CD4-positive, alpha-beta T cell treated with Interleukin-6 for 4 hours (primary cell): ENCODE results near the gene FMN1.

ENCODE experiments used
- DNase-seq: peaks from one replicate; pipeline ENCODE4 v3.0.0-alpha.2; 2020; ENCODE audit warnings: mixed read lengths

FMN1 gene

DNA sequence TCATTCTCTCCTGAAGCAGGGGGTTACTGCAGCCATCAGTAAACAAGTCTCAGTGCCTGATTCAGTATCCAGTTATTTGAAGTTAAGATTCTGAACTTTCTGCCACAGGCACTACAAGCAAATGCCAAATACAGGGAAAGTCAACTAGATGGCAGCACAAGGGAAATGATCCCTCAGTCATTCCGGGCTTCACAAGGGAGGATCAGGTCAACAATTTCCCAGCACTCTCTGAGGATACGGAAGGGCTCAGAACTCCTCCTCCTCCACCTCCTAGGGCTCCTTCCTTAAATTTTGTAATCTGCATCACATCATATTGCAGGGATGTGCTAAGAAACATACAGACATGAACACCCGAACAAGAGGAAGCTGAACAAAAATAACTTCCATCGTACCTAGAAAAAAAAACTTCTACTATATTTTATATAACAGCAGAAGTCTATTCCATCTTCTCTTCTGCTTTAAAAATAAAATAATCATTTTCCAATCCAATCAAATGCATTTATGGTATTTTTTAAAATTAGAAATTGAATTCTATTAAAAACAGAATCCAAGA is 187.1 kb downstream of the FMN1 start:
- no peak for DNase-seq

DNA sequence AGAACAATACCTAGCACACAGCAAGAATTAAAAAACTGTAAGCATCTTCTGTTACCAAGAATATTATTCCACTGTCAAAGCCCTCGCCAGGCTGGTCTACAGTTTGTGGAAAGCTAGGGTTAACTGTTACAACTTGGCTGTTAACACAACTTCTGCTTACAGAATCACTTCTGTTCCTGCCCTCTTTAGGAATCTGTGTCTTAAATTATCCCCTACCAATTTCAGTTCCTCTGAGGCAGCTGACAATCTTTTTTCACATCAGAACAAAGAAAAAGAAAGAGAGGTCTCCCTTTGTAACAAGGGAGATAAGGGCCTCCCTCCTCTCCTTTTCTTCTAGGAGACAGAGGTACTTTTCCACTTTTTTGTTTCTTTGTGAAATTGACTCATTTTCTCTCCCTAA is 188.9 kb downstream of the FMN1 start:
- DNase-seq: no peak

DNA sequence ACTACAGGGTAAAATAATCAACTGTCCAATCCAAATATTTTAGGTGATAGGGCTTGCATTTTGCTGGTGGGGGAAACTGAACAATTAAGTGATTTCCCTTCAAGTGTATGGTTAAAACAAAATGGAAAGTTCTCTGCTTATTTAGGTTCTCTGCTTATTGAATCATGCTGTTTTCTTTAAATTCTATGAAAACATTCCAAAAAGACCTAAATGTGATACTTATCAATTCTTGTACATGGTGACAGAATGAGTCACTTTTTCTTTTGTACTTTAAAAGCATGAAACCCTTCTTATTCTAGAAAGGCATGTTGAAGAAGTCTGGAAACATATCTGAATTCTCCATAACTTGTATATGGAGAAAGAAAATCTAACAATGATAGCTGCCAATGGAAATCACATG is 192.6 kb downstream of the FMN1 start:
- DNase-seq: no peak

DNA sequence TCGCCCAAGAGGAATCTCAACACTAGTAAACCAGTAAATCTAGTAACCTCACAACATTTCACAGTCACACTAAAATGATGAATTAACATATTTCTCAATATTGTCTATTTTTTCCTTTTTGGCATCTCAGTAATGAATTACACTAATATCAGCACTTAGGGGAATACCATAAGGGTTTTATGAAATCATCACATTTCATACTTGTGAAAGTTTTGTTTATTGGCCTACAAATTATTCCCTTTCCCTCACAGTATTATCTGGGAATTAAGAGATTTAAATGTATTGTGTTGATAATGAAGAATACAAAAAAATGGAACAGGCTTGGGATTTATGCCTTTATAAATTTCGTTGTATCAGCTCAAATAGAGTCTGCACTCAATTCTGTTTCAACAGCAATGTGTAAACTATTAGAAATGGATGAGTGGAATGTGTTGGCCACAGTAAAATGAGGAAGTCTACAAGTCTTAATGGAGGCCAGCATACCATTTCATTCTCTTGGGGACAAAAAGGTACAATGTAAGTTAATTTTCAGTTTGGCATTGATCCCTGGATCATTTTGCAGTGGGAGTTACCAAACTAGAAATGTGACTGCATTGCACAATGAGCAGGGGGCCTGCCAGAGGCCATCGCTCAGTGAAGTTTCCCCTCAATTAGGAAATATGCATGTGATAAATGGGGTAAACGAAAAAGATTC is 195.4 kb downstream of the FMN1 start:
- DNase-seq: no peak

GRCh38 chr15:32998182-32998581 is 196.3 kb downstream of the FMN1 start:
- no peak for DNase-seq

DNA sequence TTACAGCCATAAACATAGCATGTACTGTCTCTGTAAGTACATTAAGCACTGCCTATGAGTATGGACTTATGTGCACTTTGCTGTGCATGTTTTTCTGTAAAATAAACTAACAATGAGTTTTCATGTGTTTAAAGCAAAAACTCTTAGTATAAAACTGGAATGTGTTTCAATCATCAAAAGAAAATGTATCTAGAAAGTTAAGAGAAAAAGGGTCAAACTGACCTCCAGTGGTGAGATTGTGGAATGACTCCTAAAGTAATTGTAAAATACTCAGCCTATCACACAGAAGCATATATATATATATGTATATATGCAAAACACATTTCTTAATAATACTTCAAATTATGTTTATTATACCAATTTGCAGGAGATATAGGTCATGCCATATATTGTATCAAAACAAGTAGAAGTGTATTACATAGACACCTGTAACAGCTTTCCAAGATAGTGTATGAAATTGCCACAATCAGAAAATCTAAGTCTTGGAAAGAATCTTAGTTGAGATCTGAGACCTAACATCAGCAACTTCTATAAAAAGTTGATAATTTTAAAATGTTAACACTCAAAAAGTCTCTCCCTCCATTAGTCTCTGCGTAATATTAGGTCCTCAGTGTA is 199.6 kb downstream of the FMN1 start:
- DNase-seq: no peak

- DNase-seq: no peak
Measured at GRCh38 chr15:32993285-32993684, 201.2 kb downstream of the FMN1 start.

DNA sequence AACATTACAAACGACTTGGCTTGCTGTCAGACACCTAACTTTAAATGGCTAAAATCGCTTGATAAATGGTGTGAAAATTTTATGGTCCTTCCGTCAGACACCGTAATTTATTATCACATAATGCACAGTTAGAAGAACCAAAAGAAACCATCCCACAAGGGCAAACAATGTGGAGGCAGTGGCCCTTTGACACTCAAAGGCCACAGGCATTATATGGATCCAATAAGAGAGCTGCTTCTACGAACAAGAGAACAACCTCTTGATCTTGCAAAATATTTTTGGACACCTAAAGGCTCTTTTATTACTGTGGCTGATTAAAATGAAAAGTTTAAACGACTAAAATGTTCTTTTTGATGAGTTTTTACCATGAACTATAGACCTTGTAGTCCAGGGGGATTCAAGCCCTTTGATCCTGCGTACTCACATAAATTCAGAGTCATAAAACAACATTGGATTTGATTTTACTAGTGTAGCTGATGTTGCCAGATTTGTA is 202.8 kb downstream of the FMN1 start:
- DNase-seq: no peak

DNA sequence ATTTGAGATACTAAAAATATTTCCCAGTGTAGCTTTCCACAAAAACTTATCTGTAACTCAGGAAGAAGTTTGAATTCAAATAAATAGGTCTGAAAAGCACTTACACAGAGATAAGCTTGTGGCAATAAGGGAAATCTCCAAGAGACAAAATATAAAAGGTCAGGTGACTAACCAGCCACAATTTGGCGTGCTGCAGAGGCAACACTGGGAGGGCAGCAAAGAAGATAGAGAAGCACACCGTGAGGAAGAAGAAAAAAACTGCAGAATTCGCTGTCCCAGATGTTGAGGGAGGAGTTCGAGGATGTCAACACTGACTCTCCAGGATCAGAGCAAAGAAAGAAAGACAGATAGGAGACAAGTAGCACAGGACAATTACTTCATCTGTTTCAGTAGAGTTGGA is 204.4 kb downstream of the FMN1 start:
- no peak for DNase-seq

DNA sequence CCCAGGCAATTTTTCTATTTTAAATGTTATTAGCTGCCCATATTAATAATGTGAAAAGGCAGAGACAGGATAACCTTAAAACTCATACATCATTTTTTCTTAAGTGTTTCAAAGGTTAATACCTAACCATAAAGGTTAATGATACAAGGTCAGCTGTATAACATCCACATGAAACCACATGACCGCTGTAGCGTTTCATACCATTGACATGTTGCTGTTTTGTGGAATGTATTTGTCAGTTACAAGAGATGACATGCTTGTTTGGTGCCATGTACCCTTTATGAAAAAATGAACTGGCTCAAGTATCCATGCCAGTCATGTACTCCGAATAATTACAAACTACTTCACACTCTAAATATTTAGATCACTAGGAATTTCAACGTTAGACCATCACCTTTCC is 207.4 kb downstream of the FMN1 start:
- no peak for DNase-seq

DNA sequence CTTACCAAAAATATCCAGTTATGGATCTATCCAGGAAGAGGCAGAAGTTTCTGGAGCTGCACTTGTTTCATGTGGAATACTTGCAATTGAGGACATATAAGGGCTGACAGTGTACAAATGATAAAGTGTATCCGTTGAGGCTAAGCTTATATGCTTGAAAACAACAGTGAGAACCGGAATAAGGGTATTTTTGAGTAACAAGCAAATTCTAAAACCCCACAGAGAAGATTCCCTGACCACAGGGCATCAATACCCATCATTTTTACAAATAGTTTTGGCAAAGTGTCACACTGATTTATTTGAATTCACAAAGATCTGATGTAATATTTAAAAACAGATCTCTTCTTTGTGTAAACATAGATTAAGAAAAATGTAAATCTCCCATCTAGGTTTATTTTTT is 208.4 kb downstream of the FMN1 start:
- no peak for DNase-seq

GRCh38 chr15:32983679-32984078 is 210.8 kb downstream of the FMN1 start:
- no peak for DNase-seq

DNA sequence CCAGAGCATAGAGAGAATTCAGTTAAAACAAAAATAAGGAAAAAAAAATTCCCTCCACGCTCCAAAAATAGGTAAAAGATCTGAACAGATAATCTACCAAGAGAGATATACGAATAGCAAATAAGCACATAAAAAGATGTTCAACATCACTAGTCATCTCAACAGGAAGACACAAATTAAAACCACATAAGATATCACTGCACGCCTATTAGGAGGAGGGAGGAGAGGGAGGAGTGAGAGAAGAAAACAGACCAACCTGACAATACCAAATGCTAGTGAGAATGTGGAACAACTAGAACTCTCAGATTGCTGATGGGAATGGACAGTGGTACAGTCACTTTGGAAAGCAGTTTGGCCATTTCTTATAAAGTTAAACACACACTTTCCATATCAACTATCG is 212.5 kb downstream of the FMN1 start:
- no peak for DNase-seq

GRCh38 chr15:32981536-32981935 is 213.0 kb downstream of the FMN1 start:
- DNase-seq: no peak

DNA sequence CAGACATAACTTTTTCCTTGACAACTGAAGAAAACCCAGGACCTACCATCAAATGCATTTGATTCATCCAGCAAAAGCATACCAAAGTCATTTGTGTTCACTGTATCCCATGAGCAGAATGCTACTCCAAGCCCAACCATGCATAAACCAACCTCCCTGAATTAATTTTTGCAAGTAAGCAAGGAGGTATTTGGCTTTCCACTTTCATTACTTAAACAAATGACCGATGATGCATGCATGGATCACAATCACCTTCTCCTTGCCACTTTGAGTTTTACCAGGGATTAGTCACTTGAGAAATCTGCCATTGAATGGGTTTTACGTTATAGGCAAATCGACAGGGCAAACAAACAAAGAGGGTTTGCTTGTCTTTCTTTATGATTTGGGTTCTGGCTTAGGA is 214.8 kb downstream of the FMN1 start:
- DNase-seq: no peak

- no peak for DNase-seq
Measured at GRCh38 chr15:32977506-32977905, 217.0 kb downstream of the FMN1 start.

DNA sequence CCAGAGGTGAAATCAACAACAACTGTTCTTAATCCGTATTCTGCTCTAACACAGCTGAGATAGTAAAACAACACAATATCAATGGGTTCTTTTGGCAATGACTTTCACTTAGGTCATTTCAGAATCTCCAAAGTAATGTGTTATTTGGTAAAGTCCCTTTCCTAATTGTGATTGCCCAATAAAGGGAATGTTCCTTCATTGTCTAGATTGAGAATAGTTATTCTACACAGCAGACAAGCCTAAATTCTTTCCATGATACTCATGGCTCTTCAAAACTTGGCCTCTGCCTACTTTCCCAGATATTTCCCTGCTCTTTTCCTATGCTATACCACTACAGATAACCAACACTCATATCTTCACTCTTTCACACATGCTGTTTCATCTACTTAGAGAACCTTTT is 219.8 kb downstream of the FMN1 start:
- DNase-seq: no peak

GRCh38 chr15:32972686-32973085 is 221.8 kb downstream of the FMN1 start:
- no peak for DNase-seq

DNA sequence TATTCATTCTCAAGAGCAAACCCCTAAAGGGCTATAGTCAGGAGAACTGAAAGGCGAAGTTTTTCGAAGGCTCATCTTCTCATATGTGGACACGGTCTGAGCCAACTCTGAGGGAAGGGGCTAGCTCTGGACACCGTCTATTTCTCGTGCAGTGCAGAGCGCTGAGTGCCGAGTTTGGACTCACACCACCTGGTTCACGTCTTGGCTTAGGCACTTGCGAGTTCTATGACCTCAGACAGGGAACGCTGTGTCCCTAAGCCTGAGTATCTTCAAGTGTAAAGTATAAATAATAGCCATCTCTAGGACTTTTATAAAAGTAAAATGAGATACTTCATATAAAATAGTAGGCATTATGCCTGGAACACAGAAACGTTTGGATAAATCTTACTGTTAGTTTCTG is 223.7 kb downstream of the FMN1 start:
- DNase-seq: no peak

GRCh38 chr15:32967521-32967920 is 227.0 kb downstream of the FMN1 start:
- DNase-seq: no peak

DNA sequence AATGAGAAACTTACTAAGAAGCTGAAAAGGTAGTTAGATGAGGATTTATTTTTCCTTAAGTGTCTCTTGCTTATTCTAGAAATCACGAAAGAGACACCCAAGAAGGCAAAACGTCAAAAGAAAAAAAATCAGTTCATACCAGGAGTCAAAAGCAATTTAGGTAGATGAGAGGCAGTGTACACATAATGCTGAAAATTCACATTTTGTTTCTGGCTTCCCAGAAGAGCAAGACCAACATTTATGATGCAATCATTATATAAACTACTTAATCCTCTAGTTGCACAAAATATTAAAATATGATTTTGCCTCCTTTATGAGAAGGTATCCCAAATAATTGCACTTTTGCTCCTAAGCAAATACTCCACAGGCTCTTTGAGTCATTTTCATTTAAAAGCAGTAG is 228.0 kb downstream of the FMN1 start:
- DNase-seq: no peak

DNA sequence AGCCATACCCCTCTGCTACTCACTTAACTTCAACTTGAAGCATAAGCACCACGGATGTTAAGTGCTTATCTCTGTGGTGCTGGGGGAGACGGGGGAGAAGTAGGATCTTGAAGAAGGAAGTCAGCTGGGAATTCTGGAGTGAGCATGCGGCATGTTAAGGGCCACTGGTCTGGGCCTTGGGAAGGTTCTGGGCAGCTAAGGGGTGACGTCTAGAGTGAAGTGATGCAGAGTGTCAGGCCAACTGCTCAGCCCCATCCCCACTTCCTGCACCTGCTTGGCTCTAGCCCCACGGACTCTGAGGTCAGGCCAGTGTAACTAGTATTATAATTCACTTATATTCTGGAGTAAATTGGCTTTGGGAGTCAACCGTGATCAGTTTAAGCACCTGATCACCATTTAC is 228.6 kb downstream of the FMN1 start:
- DNase-seq: no peak

- DNase-seq: no peak
Measured at GRCh38 chr15:32959077-32959476, 235.4 kb downstream of the FMN1 start.

- DNase-seq: no peak
Measured at GRCh38 chr15:32957219-32957618, 237.3 kb downstream of the FMN1 start.

DNA sequence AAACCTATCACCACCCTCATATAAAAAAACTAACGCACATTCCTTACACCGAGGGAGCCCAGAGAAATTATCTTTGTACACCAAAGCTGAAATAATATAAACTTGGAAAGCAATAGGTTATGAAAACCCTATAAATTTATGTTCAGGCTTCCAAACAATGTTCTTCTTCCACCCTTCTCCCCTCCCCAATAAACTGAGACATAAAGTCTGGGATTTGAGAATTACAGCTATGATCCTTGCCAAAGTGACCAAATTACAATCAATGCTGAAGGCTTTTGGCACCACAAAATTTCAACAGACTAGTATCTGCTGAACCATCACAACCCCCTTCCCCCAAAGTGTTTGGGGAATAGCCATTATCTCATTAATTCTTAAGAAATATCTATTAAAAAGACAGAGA is 237.8 kb downstream of the FMN1 start:
- DNase-seq: no peak
